GM20431 (cell line): ENCODE measurements around the gene STYXL2.

ENCODE experiments used
- in situ Hi-C: fragments of 300-500 bp; cut with MseI, MboI; formaldehyde crosslinking; loops from one replicate; pipeline ENCODE4 v1.15.0; 2020; ENCODE audit warnings: low sequenced_read_pairs; ENCODE audit not compliant: unreplicated experiment

Gene STYXL2

GRCh38 chr1:167128261-167129227, 34.7 kb downstream of the STYXL2 start:
- in situ Hi-C loops: no loop called here

- in situ Hi-C loops: no loop called here
Measured at GRCh38 chr1:167130829-167131510, 37.1 kb downstream of the STYXL2 start.

GRCh38 chr1:167132301-167133010, 38.6 kb downstream of the STYXL2 start:
- in situ Hi-C loops: no loop called here

GRCh38 chr1:167135281-167135840, 41.5 kb downstream of the STYXL2 start:
- in situ Hi-C loops: no loop called here

- in situ Hi-C loops: no loop called here
Measured at GRCh38 chr1:167136191-167136614, 42.3 kb downstream of the STYXL2 start.

- in situ Hi-C loops: no loop called here
Measured at GRCh38 chr1:167136806-167137205, 42.9 kb downstream of the STYXL2 start.

- in situ Hi-C loops: no loop called here
Measured at GRCh38 chr1:167137332-167137781, 43.5 kb downstream of the STYXL2 start.

GRCh38 chr1:167137793-167138510, 44.1 kb downstream of the STYXL2 start:
- in situ Hi-C loops: no loop called here

- in situ Hi-C loops: no loop called here
Measured at GRCh38 chr1:167138703-167139102, 44.8 kb downstream of the STYXL2 start.

- in situ Hi-C loops: no loop called here
Measured at GRCh38 chr1:167141963-167142362, 48.1 kb downstream of the STYXL2 start.
